ENCODE data around the gene PTCRA. TPM values are rescaled to one million over a fixed set of nuclear protein-coding genes. Genes with fewer than 3 reads are reported as not detected.

The PTCRA gene
- total and polyA plus RNA-seq, 2 experiments from 2014 or later: not detected

- H3K9me3 ChIP-seq (ENCODE audit: low read depth): no peaks in the 10 kb centered on the region
- TF ChIP-seq EZH2 (IDR thresholded peaks at IDR 0.05; ENCODE audit: insufficient read depth, poor library complexity, severe bottlenecking) (no peak), EZH2phosphoT487 (IDR thresholded peaks at IDR 0.05; ENCODE audit: insufficient read depth, low read depth) (no peak)
- in situ Hi-C loops (cut with MboI): no loop called here
- no peaks in the 10 kb centered on the region; the same call in 1 of the 2 replicates for H3F3A ChIP-seq (ENCODE audit: insufficient read depth)
- no peaks in the 10 kb centered on the region for H3K27me3 ChIP-seq (replicated peaks; ENCODE audit: insufficient read depth)
- no peaks in the 10 kb centered on the region; the same call in 1 of the 2 replicates for H4K20me1 ChIP-seq (ENCODE audit: insufficient read depth)
- no peak overlapping the region for H3K4me2 ChIP-seq (ENCODE audit: unreplicated experiment)
- no peak for DNase-seq
- WGBS, 2 experiments (ENCODE audit: low coverage in 1 of 2, low lambda C conversion rate in 2 of 2, missing lambda C conversion rate in 2 of 2): 79 to 85% methylated on average over 6 to 11 of the region's 11 CpGs
- H3K4me3 ChIP-seq: no peak overlapping the region
- peaks cover 6% of the 10 kb centered on the region; the same call in 1 of the 2 replicates for H3K4me1 ChIP-seq (ENCODE audit: insufficient read depth)
- H3K36me3 ChIP-seq (ENCODE audit: low read depth): no peaks in the 10 kb centered on the region
- no peak overlapping the region for H3K27ac ChIP-seq
- no peak overlapping the region for H2AFZ ChIP-seq
- no peaks in the 10 kb centered on the region; the same call in 1 of the 2 replicates for H3K79me2 ChIP-seq (ENCODE audit: insufficient read depth)
- no peak overlapping the region for H3K9ac ChIP-seq
- H3K9me2 ChIP-seq (ENCODE audit: insufficient read depth): no peaks in the 10 kb centered on the region
Observed at GRCh38 chr6:42967228-42967627, 51.4 kb downstream of the PTCRA start.

- 88 to 91% methylated on average over 12 of the region's 12 CpGs for WGBS, 2 experiments (ENCODE audit: low coverage in 1 of 2, low lambda C conversion rate in 2 of 2, missing lambda C conversion rate in 2 of 2)
- Histone ChIP-seq H3K27me3 (replicated peaks; ENCODE audit: insufficient read depth) (no peaks in the 10 kb centered on the region), H3K4me2 (ENCODE audit: unreplicated experiment) (no peak overlapping the region)
Observed at GRCh38 chr6:42968126-42968701, 52.4 kb downstream of the PTCRA start.

GRCh38 chr6:42968783-42969182 lies 52.9 kb downstream of the PTCRA start:
- H2AFZ ChIP-seq: no peak overlapping the region
- 50 to 56% methylated on average over 4 of the region's 4 CpGs for WGBS, 2 experiments (ENCODE audit: low coverage in 1 of 2, low lambda C conversion rate in 2 of 2, missing lambda C conversion rate in 2 of 2)
- H3K4me1 ChIP-seq (ENCODE audit: insufficient read depth): peaks cover 6% of the 10 kb centered on the region; the same call in 1 of the 2 replicates
- H3K36me3 ChIP-seq (ENCODE audit: low read depth): no peaks in the 10 kb centered on the region
- H3K4me3 ChIP-seq: no peak overlapping the region
- H3K9me2 ChIP-seq (ENCODE audit: insufficient read depth): no peaks in the 10 kb centered on the region
- no peak overlapping the region for H3K27ac ChIP-seq
- no peaks in the 10 kb centered on the region; the same call in 1 of the 2 replicates for H4K20me1 ChIP-seq (ENCODE audit: insufficient read depth)
- no peaks in the 10 kb centered on the region; the same call in 1 of the 2 replicates for H3F3A ChIP-seq (ENCODE audit: insufficient read depth)
- TF ChIP-seq EZH2phosphoT487 (IDR thresholded peaks at IDR 0.05; ENCODE audit: insufficient read depth, low read depth): no peak
- TF ChIP-seq EZH2 (IDR thresholded peaks at IDR 0.05; ENCODE audit: insufficient read depth, poor library complexity, severe bottlenecking): no peak
- DNase-seq: no peak
- no peaks in the 10 kb centered on the region; the same call in 1 of the 2 replicates for H3K79me2 ChIP-seq (ENCODE audit: insufficient read depth)
- no peaks in the 10 kb centered on the region for H3K9me3 ChIP-seq (ENCODE audit: low read depth)
- H3K9ac ChIP-seq: no peak overlapping the region
- no peaks in the 10 kb centered on the region for H3K27me3 ChIP-seq (replicated peaks; ENCODE audit: insufficient read depth)
- H3K4me2 ChIP-seq (ENCODE audit: unreplicated experiment): no peak overlapping the region
- in situ Hi-C loops (cut with MboI): no loop called here

More at GRCh38 chr6:42968126-42968701, 52.4 kb downstream of the PTCRA start:
- peaks cover 6% of the 10 kb centered on the region; the same call in 1 of the 2 replicates for H3K4me1 ChIP-seq (ENCODE audit: insufficient read depth)
- H4K20me1 ChIP-seq (ENCODE audit: insufficient read depth): no peaks in the 10 kb centered on the region; the same call in 1 of the 2 replicates
- no peaks in the 10 kb centered on the region; the same call in 1 of the 2 replicates for H3F3A ChIP-seq (ENCODE audit: insufficient read depth)
- no peaks in the 10 kb centered on the region for H3K9me3 ChIP-seq (ENCODE audit: low read depth)
- H3K4me3 ChIP-seq: no peak overlapping the region
- H3K79me2 ChIP-seq (ENCODE audit: insufficient read depth): no peaks in the 10 kb centered on the region; the same call in 1 of the 2 replicates
- no peak for DNase-seq
- no peaks in the 10 kb centered on the region for H3K9me2 ChIP-seq (ENCODE audit: insufficient read depth)
- in situ Hi-C loops (cut with MboI): no loop called here
- H3K27ac ChIP-seq: no peak overlapping the region
- H3K9ac ChIP-seq: no peak overlapping the region
- TF ChIP-seq EZH2 (IDR thresholded peaks at IDR 0.05; ENCODE audit: insufficient read depth, poor library complexity, severe bottlenecking): no peak
- no peak for TF ChIP-seq EZH2phosphoT487 (IDR thresholded peaks at IDR 0.05; ENCODE audit: insufficient read depth, low read depth)
- H2AFZ ChIP-seq: no peak overlapping the region
- no peaks in the 10 kb centered on the region for H3K36me3 ChIP-seq (ENCODE audit: low read depth)

GRCh38 chr6:42969431-42969830 lies 53.6 kb downstream of the PTCRA start:
- DNase-seq: no peak
- peaks cover 6% of the 10 kb centered on the region; the same call in 1 of the 2 replicates for H3K4me1 ChIP-seq (ENCODE audit: insufficient read depth)
- in situ Hi-C loops (cut with MboI): no loop called here
- H3K4me2 ChIP-seq (ENCODE audit: unreplicated experiment): no peak overlapping the region
- no peaks in the 10 kb centered on the region; the same call in 1 of the 2 replicates for H4K20me1 ChIP-seq (ENCODE audit: insufficient read depth)
- no peak overlapping the region for H3K27ac ChIP-seq
- no peaks in the 10 kb centered on the region for H3K9me3 ChIP-seq (ENCODE audit: low read depth)
- H3K9ac ChIP-seq: no peak overlapping the region
- no peak for TF ChIP-seq EZH2phosphoT487 (IDR thresholded peaks at IDR 0.05; ENCODE audit: insufficient read depth, low read depth)
- TF ChIP-seq EZH2 (IDR thresholded peaks at IDR 0.05; ENCODE audit: insufficient read depth, poor library complexity, severe bottlenecking): no peak
- 79 to 90% methylated on average over 2 of the region's 2 CpGs for WGBS, 2 experiments (ENCODE audit: low coverage in 1 of 2, low lambda C conversion rate in 2 of 2, missing lambda C conversion rate in 2 of 2)
- no peaks in the 10 kb centered on the region for H3K9me2 ChIP-seq (ENCODE audit: insufficient read depth)
- no peak overlapping the region for H3K4me3 ChIP-seq
- H3K36me3 ChIP-seq (ENCODE audit: low read depth): no peaks in the 10 kb centered on the region
- H3K27me3 ChIP-seq (replicated peaks; ENCODE audit: insufficient read depth): no peaks in the 10 kb centered on the region
- no peaks in the 10 kb centered on the region; the same call in 1 of the 2 replicates for H3F3A ChIP-seq (ENCODE audit: insufficient read depth)
- H2AFZ ChIP-seq: no peak overlapping the region
- H3K79me2 ChIP-seq (ENCODE audit: insufficient read depth): no peaks in the 10 kb centered on the region; the same call in 1 of the 2 replicates

All from GM23248 (cell line).